Pancreas (tissue), 10 donors: Measurements from ENCODE around the gene NACC2. TPM values are rescaled to one million over a fixed set of nuclear protein-coding genes. Genes with fewer than 3 reads are reported as not detected.
"Not testable (repeated sequence)": the region's sequence is repeated elsewhere in the genome, so short reads cannot be mapped to it uniquely, and the experiment has no call there.

Experiments used
- ATAC-seq, 4 donors: fragments of 200-7000 bp; cut with Tn5 transposase; one replicate each; pipeline versions ENCODE4 v1.8.0 to v1.9.1; 2020; ENCODE audit warnings: mild to moderate bottlenecking in 4 of 4, moderate library complexity in 4 of 4
- DNase-seq, 6 donors: peaks; one replicate each; pipeline ENCODE4 v3.0.0-alpha.2; 2020
- FAIRE-seq: peaks from 2 replicates; lab custom pipeline; 2012; peaks lifted over from hg19 to GRCh38; lab: Jason Lieb, UNC
- H3K27ac ChIP-seq, 4 donors: fragments of 200-600 bp; sonication (generic); 1 replicate in 3 of 4; 2 replicates in 1 of 4; pipeline versions ENCODE4 v1.5.0 to v1.8.0; 2020
- H3K27me3 ChIP-seq, 4 donors: fragments of 200-600 bp; one replicate each; pipeline ENCODE4 v1.8.0; 2021
- H3K36me3 ChIP-seq, 3 donors: fragments of 200-600 bp; sonication (generic) in 1 of 3; one replicate each; pipeline versions ENCODE4 v1.5.0 to v1.8.0; 2020 to 2021
- H3K4me1 ChIP-seq, 3 donors: fragments of 200-600 bp; one replicate each; pipeline ENCODE4 v1.8.0; 2021
- H3K4me3 ChIP-seq, 4 donors: fragments of 200-600 bp; sonication (generic) in 2 of 4; one replicate each; pipeline versions ENCODE4 v1.5.0 to v1.8.0; 2020 to 2021
- H3K9me3 ChIP-seq, 4 donors: fragments of 200-600 bp; one replicate each; pipeline ENCODE4 v1.8.0; 2021
- WGBS, 2 donors: extraction: QIAGEN DNeasy Blood & Tissue Kit; methylation state at CpG; one replicate each; pipeline ENCODE4 v1.1.7; 2013; 5-methylcytosine and 5-hydroxymethylcytosine counted together
- intact Hi-C, 3 donors: fragments of 100-400 bp; cut with DNase I; formaldehyde crosslinking; loops; one replicate each; pipeline versions ENCODE4 v1.11.1 to v1.14.2; 2022
- polyA plus RNA-seq, 2 donors: library from polyadenylated mRNA; stranded (reverse); fragments of 200-250 nt; gene quantifications; one replicate each; pipeline ENCODE4 v1.2.3, GENCODE V29; 2013
- total RNA-seq, 6 donors: library from RNA; stranded (reverse); fragmentation: NEBNext Ultra II Directional in 4 of 6; extraction: Animal tissue kit (Norgen Biotek cat#: 25700) in 4 of 6; gene quantifications; one replicate each; pipeline versions ENCODE4 v1.2.1 to v1.2.4, GENCODE V29; 2021 to 2023
- TF ChIP-seq, protein P1 (sequence below), 4 donors: fragments of 200-600 bp; sonication (generic) in 3 of 4; IDR thresholded peaks; one replicate each; pipeline versions ENCODE4 v1.5.0 to v1.8.0; 2021; ENCODE audit warnings: antibody characterized with exemption in 4 of 4
- donor health status: healthy with polysubstance abuse.
- donor health status: DM: no; HTN: no; CAD: no; lungs with moderate emphysema.
- donor health status: DM: no; HTN: no; CAD: no.
- donor health status: control.
- donor health status: control.
- donor health status: Bipolar disorder and iron deficiency.
- donor health status: DM: yes; HTN: yes; CAD: no.
- donor health status: DM: no; HTN: no; CAD: no.
- donor health status: DM: no; HTN: no; CAD: no.
- donor health status: DM: yes; HTN: yes; CAD: no.

Gene NACC2
- total and polyA plus RNA-seq, 8 donors = 4.3 to 12.4 (median 8.2) TPM

GRCh38 chr9:136075881-136076678 lies 19.0 kb downstream of the NACC2 start:
- Histone ChIP-seq H3K9me3 (no peaks in the 10 kb centered on the region), H3K27ac (no peak overlapping the region), H3K36me3 (no peaks in the 10 kb centered on the region), H3K4me1 (no peaks in the 10 kb centered on the region), H3K27me3 (no peaks in the 10 kb centered on the region), H3K4me3 (no peak overlapping the region)
- FAIRE-seq (no peak), ATAC-seq (no peak), DNase-seq (peak in 1 of 6 donors; percentile 26)
- intact Hi-C loops = no loop called here
- TF ChIP-seq, protein P1, sequence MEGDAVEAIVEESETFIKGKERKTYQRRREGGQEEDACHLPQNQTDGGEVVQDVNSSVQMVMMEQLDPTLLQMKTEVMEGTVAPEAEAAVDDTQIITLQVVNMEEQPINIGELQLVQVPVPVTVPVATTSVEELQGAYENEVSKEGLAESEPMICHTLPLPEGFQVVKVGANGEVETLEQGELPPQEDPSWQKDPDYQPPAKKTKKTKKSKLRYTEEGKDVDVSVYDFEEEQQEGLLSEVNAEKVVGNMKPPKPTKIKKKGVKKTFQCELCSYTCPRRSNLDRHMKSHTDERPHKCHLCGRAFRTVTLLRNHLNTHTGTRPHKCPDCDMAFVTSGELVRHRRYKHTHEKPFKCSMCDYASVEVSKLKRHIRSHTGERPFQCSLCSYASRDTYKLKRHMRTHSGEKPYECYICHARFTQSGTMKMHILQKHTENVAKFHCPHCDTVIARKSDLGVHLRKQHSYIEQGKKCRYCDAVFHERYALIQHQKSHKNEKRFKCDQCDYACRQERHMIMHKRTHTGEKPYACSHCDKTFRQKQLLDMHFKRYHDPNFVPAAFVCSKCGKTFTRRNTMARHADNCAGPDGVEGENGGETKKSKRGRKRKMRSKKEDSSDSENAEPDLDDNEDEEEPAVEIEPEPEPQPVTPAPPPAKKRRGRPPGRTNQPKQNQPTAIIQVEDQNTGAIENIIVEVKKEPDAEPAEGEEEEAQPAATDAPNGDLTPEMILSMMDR (IDR thresholded peaks at IDR 0.05) = no peak
- 87 to 89% methylated on average over 26 of the region's 26 CpGs for WGBS, 2 donors

GRCh38 chr9:136075134-136075841 lies 19.8 kb downstream of the NACC2 start:
- peak in 1 of 6 donors; percentile 50 for DNase-seq
- TF ChIP-seq, protein P1 (IDR thresholded peaks at IDR 0.05) = no peak
- H3K9me3 ChIP-seq = no peaks in the 10 kb centered on the region
- ATAC-seq = no peak
- FAIRE-seq = no peak
- no peaks in the 10 kb centered on the region for H3K27me3 ChIP-seq
- no peak overlapping the region for H3K4me3 ChIP-seq
- no peaks in the 10 kb centered on the region for H3K4me1 ChIP-seq
- 89 to 91% methylated on average over 35 of the region's 35 CpGs for WGBS, 2 donors
- intact Hi-C loops = no loop called here
- no peak overlapping the region for H3K27ac ChIP-seq
- no peaks in the 10 kb centered on the region for H3K36me3 ChIP-seq

GRCh38 chr9:136074706-136075105 lies 20.4 kb downstream of the NACC2 start:
- ATAC-seq (no peak), FAIRE-seq (no peak), DNase-seq (peak in 1 of 6 donors; percentile 49)
- no peak overlapping the region for H3K4me3 ChIP-seq
- no peaks in the 10 kb centered on the region for H3K4me1 ChIP-seq
- WGBS, 2 donors = 93 to 94% methylated on average over 28 of the region's 28 CpGs
- intact Hi-C loops = no loop called here
- H3K27me3 ChIP-seq = no peaks in the 10 kb centered on the region
- TF ChIP-seq, protein P1 (IDR thresholded peaks at IDR 0.05) = no peak
- H3K9me3 ChIP-seq = no peaks in the 10 kb centered on the region
- no peak overlapping the region for H3K27ac ChIP-seq
- no peaks in the 10 kb centered on the region for H3K36me3 ChIP-seq

DNA sequence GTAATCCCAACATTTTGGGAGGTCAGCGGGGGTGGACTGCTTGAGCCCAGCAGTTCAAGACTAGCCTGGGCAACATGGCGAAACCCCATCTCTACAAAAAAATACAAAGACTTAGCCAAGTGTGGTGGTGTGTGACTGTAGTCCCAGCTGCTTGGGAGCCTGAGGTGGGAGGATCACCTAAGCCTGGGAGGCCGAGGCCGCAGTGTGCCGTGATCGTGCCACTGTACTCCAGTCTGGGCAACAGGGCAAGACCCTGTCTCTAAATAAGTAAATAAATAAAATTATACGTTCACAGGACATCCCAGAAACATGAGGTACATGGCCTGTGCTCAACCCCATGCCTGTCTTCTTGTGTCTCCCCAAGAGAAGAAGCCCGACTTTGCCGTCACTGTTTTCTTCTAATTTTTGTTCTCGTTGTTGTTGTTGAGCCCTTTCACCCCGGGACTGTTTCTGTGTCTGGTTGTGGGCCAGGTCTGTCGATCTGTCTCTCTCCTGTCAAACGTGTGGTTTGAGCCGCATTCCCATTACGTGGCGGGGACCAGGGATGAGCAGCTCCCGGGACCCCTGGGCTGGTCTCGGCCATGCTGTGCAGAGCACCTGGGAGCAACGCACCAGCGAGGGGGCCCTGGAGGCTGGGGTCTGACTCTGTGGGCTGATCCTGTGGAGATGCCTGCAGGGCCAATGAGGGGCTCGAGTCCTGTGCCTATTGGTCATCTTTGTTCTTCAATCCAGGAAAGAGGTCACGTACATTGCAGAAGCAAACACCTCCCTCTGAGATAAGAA lies 32.2 kb downstream of the NACC2 start:
- Histone ChIP-seq H3K4me3 (no peak overlapping the region), H3K36me3 (no peaks in the 10 kb centered on the region), H3K4me1 (no peaks in the 10 kb centered on the region), H3K27ac (no peak overlapping the region), H3K27me3 (no peaks in the 10 kb centered on the region), H3K9me3 (no peaks in the 10 kb centered on the region)
- TF ChIP-seq, protein P1 (IDR thresholded peaks at IDR 0.05) = no peak
- FAIRE-seq = no peak
- WGBS, 2 donors = 90% methylated on average over 22 of the region's 22 CpGs
- ATAC-seq = no peak
- peak in 1 of 6 donors; percentile 31 for DNase-seq
- intact Hi-C loops = no loop called here

GRCh38 chr9:136061916-136062315 lies 33.2 kb downstream of the NACC2 start:
- H3K27ac ChIP-seq, FAIRE-seq, ATAC-seq, intact Hi-C loops, H3K36me3 ChIP-seq, H3K9me3 ChIP-seq, DNase-seq, H3K4me1 ChIP-seq, H3K27me3 ChIP-seq, H3K4me3 ChIP-seq: not testable (repeated sequence)
- WGBS, 2 donors = 95 to 98% methylated on average over 8 of the region's 8 CpGs
